CD14-positive monocyte (primary cell): Measurements from ENCODE around the gene SAMSN1. TPM values are rescaled to one million over a fixed set of nuclear protein-coding genes. Genes with fewer than 3 reads are reported as not detected.

Source experiments
- DNase-seq, 3 donors: peaks; one replicate each; pipeline ENCODE4 v3.0.0-alpha.2; 2011 to 2022
- H2AFZ ChIP-seq: 2 replicates; pipeline ENCODE4 v1.6.0; 2012; ENCODE audit warnings: mild to moderate bottlenecking, low read depth, low read length, inconsistent platforms; ENCODE audit not compliant: insufficient read depth, poor library complexity, severe bottlenecking
- H3K27ac ChIP-seq, 2 donors: 1 replicate in 1 of 2; 2 replicates in 1 of 2; pipeline ENCODE4 v1.5.1; 2012 to 2013; ENCODE audit warnings: low read length in 2 of 2, control low read depth in 1 of 2, inconsistent platforms in 1 of 2, low read depth in 1 of 2, mild to moderate bottlenecking in 1 of 2
- H3K27me3 ChIP-seq, 2 donors: one replicate each; pipeline versions ENCODE4 v1.6.0 to v1.6.1; 2011 to 2013; ENCODE audit warnings: low read length in 2 of 2; ENCODE audit not compliant: control insufficient read depth in 2 of 2, insufficient read depth in 2 of 2
- H3K36me3 ChIP-seq, 2 donors: replicated peaks in 1 of 2; 1 replicate in 1 of 2; 2 replicates in 1 of 2; pipeline versions ENCODE4 v1.5.1 to v1.6.1; 2012 to 2013; ENCODE audit warnings: low read length in 2 of 2, control low read depth in 1 of 2, inconsistent platforms in 1 of 2, mild to moderate bottlenecking in 1 of 2; ENCODE audit not compliant: insufficient read depth in 2 of 2, control insufficient read depth in 1 of 2
- H3K4me1 ChIP-seq, 2 donors: 1 replicate in 1 of 2; 2 replicates in 1 of 2; pipeline versions ENCODE4 v1.5.1 to v1.6.1; 2012 to 2013; ENCODE audit warnings: low read length in 2 of 2, control low read depth in 1 of 2, inconsistent platforms in 1 of 2, mild to moderate bottlenecking in 1 of 2, moderate library complexity in 1 of 2; ENCODE audit not compliant: insufficient read depth in 2 of 2, control insufficient read depth in 1 of 2
- H3K4me2 ChIP-seq: replicated peaks from 2 replicates; pipeline ENCODE3; 2012; ENCODE audit warnings: low read length, moderate library complexity, mild to moderate bottlenecking; ENCODE audit not compliant: poor library complexity, severe bottlenecking; ENCODE audit errors: extremely low read depth
- H3K4me3 ChIP-seq, 3 experiments: fragments of 200-600 bp in 1 of 3; sonication (generic) in 1 of 3; replicated peaks in 1 of 3; 1 replicate in 2 of 3; 2 replicates in 1 of 3; pipeline ENCODE4 v1.5.1; 2011 to 2013; ENCODE audit warnings: low read length in 3 of 3, mild to moderate bottlenecking in 3 of 3, control low read depth in 2 of 3, low read depth in 2 of 3, inconsistent platforms in 1 of 3, moderate library complexity in 1 of 3
- H3K79me2 ChIP-seq: 2 replicates; pipeline ENCODE4 v1.6.0; 2012; ENCODE audit warnings: mild to moderate bottlenecking, control low read depth, inconsistent platforms, low read length, moderate library complexity; ENCODE audit not compliant: insufficient read depth
- H3K9ac ChIP-seq: 2 replicates; pipeline ENCODE4 v1.6.0; 2017; ENCODE audit warnings: low read length, mild to moderate bottlenecking; ENCODE audit not compliant: insufficient read depth, poor library complexity, severe bottlenecking
- H3K9me3 ChIP-seq, 2 donors: replicated peaks in 1 of 2; 1 replicate in 1 of 2; 2 replicates in 1 of 2; pipeline versions ENCODE4 v1.5.1 to v1.6.1; 2012 to 2013; ENCODE audit warnings: low read length in 2 of 2, control low read depth in 1 of 2; ENCODE audit not compliant: control insufficient read depth in 1 of 2, insufficient read depth in 1 of 2
- H4K20me1 ChIP-seq: 2 replicates; pipeline ENCODE4 v1.6.0; 2012; ENCODE audit warnings: mild to moderate bottlenecking, low read length, control low read depth, moderate library complexity; ENCODE audit not compliant: insufficient read depth
- H3K27ac Mint-ChIP-seq, 7 donors: one replicate each; pipeline ENCODE4 v1.8.0; 2020; ENCODE audit warnings: mild to moderate bottlenecking in 7 of 7, mixed read lengths in 7 of 7, moderate library complexity in 6 of 7, inconsistent platforms in 2 of 7
- H3K27me3 Mint-ChIP-seq, 3 donors: one replicate each; pipeline ENCODE4 v1.8.0; 2021 to 2022; ENCODE audit warnings: low read depth in 3 of 3, mild to moderate bottlenecking in 3 of 3, mixed read lengths in 3 of 3, moderate library complexity in 3 of 3, inconsistent platforms in 1 of 3
- H3K36me3 Mint-ChIP-seq, 2 donors: one replicate each; pipeline ENCODE4 v1.8.0; 2020; ENCODE audit warnings: mixed read lengths in 2 of 2, inconsistent platforms in 1 of 2, mild to moderate bottlenecking in 1 of 2
- H3K4me1 Mint-ChIP-seq: one replicate; pipeline ENCODE4 v1.8.0; 2020; ENCODE audit warnings: mild to moderate bottlenecking, mixed read lengths
- H3K4me3 Mint-ChIP-seq, 2 donors: one replicate each; pipeline ENCODE4 v1.8.0; 2020; ENCODE audit warnings: mild to moderate bottlenecking in 2 of 2, mixed read lengths in 2 of 2, moderate library complexity in 1 of 2
- H3K9me3 Mint-ChIP-seq, 7 donors: one replicate each; pipeline ENCODE4 v1.8.0; 2020 to 2022; ENCODE audit warnings: mixed read lengths in 7 of 7, mild to moderate bottlenecking in 6 of 7, moderate library complexity in 6 of 7, inconsistent platforms in 2 of 7
- CTCF ChIP-seq: fragments of 200-600 bp; IDR thresholded peaks from one replicate; pipeline ENCODE4 v1.8.0; 2022; ENCODE audit warnings: antibody characterized with exemption, mild to moderate bottlenecking
- WGBS: methylation state at CpG from one replicate; pipeline ENCODE4 v1.1.5; 2013; ENCODE audit warnings: missing lambda C conversion rate; ENCODE audit not compliant: insufficient coverage; 5-methylcytosine and 5-hydroxymethylcytosine counted together
- intact Hi-C, 2 donors: fragments of 100-400 bp; cut with micrococcal nuclease; formaldehyde crosslinking; loops; one replicate each; pipeline versions ENCODE4 v1.15.0 to v1.15.1; 2023
- polyA plus RNA-seq, 3 donors: library from polyadenylated mRNA; depleted of rRNA in 1 of 3; unstranded in 2 of 3; stranded (reverse) in 1 of 3; fragments of 300-500 nt in 2 of 3; fragments of >200 nt in 1 of 3; fragmentation: Illumina TruSeq in 2 of 3; gene quantifications; 1 replicate in 2 of 3; 2 replicates in 1 of 3; pipeline ENCODE4 v1.2.3, GENCODE V29; 2012 to 2021

Gene SAMSN1
- polyA plus RNA-seq, 3 donors, result 20.9 to 38.6 (median 31.0) TPM

DNA sequence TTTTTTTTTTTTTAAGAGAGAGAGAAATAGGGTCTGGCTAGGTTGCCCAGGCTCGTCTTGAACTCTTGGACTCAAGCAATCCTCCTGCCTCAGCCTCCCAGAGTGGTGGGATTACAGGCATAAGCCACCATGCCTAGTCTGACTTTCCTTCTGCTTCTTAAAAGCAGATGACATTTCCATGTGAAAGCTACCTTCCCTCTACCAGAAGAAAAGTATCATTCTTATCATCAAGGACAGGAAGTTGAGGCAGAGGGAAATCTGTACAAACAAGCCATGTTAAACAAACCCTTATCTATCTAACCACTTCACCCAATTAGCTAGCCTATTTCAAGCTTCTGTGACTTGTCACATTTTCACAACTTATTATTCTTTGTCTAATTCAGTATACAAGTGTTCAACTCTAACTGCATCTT lies 54.8 kb downstream of the SAMSN1 start:
- no peak overlapping the region for H3K9ac ChIP-seq
- no CpG with 5 or more reads among the region's 1 CpG for whole genome bisulfite sequencing
- no peak overlapping the region for H3K4me3 ChIP-seq
- Mint-ChIP-seq H3K27me3 (no peaks in the 10 kb centered on the region), H3K4me3 (no peak overlapping the region), H3K36me3 (peaks cover 69 to 76% of the 10 kb centered on the region in 2 donors), H3K27ac (no peak overlapping the region), H3K4me1 (peaks cover 13% of the 10 kb centered on the region), H3K9me3 (peaks cover 0 to 4% (median 3%) of the 10 kb centered on the region in 7 donors)
- no peaks in the 10 kb centered on the region for H4K20me1 ChIP-seq
- no peaks in the 10 kb centered on the region for H3K27me3 ChIP-seq
- H3K4me2 ChIP-seq, result no peak overlapping the region
- DNase-seq, result no peak
- no peak overlapping the region for H2AFZ ChIP-seq
- H3K79me2 ChIP-seq, result peaks cover 4% of the 10 kb centered on the region
- intact Hi-C loops, result no loop called here
- TF ChIP-seq CTCF, result no peak
- peaks cover 37 to 86% of the 10 kb centered on the region in 2 donors for H3K36me3 ChIP-seq
- H3K9me3 ChIP-seq, result no peaks in the 10 kb centered on the region
- no peaks in the 10 kb centered on the region for H3K4me1 ChIP-seq
- H3K27ac ChIP-seq, result no peak overlapping the region

- H3K4me3 Mint-ChIP-seq, result no peak overlapping the region
- H3K36me3 Mint-ChIP-seq, result peaks cover 66 to 71% of the 10 kb centered on the region in 2 donors
- peaks cover 0 to 3% (median 0%) of the 10 kb centered on the region in 7 donors for H3K9me3 Mint-ChIP-seq
- H3K4me1 Mint-ChIP-seq, result peaks cover 17% of the 10 kb centered on the region
- Histone ChIP-seq H3K27me3 (no peaks in the 10 kb centered on the region), H3K9me3 (no peaks in the 10 kb centered on the region), H3K9ac (no peak overlapping the region), H2AFZ (no peak overlapping the region), H3K79me2 (peaks cover 2% of the 10 kb centered on the region), H4K20me1 (no peaks in the 10 kb centered on the region), H3K36me3 (peaks cover 26 to 84% of the 10 kb centered on the region in 2 donors), H3K4me2 (no peak overlapping the region), H3K4me3 (no peak overlapping the region), H3K27ac (no peak overlapping the region), H3K4me1 (peaks cover under 1 to 2% of the 10 kb centered on the region in 2 donors)
- intact Hi-C loops, result loop anchor here in 1 of 2 donors (10.0 kb wide), 1 partner anchor 56 kb away; the partner anchor contains the start of gene SAMSN1
- WGBS, result no CpG with 5 or more reads among the region's 5 CpGs
- DNase-seq, result no peak
- H3K27ac Mint-ChIP-seq, result no peak overlapping the region
- no peak for TF ChIP-seq CTCF
- H3K27me3 Mint-ChIP-seq, result no peaks in the 10 kb centered on the region
Measured at GRCh38 chr21:14488672-14489204, 57.4 kb downstream of the SAMSN1 start.
